Measurements from ENCODE around the gene KIR3DL2.
"Not testable (repeated sequence)": the region's sequence is repeated elsewhere in the genome, so short reads cannot be mapped to it uniquely, and the experiment has no call there.

KIR3DL2 gene

GRCh38 chr19:54873990-54874389 is 23.7 kb downstream of the KIR3DL2 start, which contains the start of gene FCAR:
FCAR (plus strand) TSS chr19:54874235; CDS start chr19:54874290, 55 bp downstream.
- DNase-seq, result no peak

- no peak for DNase-seq
Observed at GRCh38 chr19:54875506-54875905, 25.3 kb downstream of the KIR3DL2 start.

GRCh38 chr19:54877471-54877870 is 27.2 kb downstream of the KIR3DL2 start:
- no peak for DNase-seq

GRCh38 chr19:54881884-54882283 is 31.6 kb downstream of the KIR3DL2 start:
- DNase-seq, result no peak

GRCh38 chr19:54882758-54883157 is 32.5 kb downstream of the KIR3DL2 start:
- no peak for DNase-seq

- no peak for DNase-seq
Observed at GRCh38 chr19:54883228-54883627, 33.0 kb downstream of the KIR3DL2 start.

- no peak for DNase-seq
Observed at GRCh38 chr19:54888239-54888638, 38.0 kb downstream of the KIR3DL2 start.

GRCh38 chr19:54889566-54889965 is 39.3 kb downstream of the KIR3DL2 start:
- DNase-seq, result no peak

- no peak for DNase-seq
Observed at GRCh38 chr19:54893406-54893805, 43.2 kb downstream of the KIR3DL2 start.

- not testable (repeated sequence) for DNase-seq
Observed at GRCh38 chr19:54894106-54894505, 43.9 kb downstream of the KIR3DL2 start.

GRCh38 chr19:54896036-54896435 is 45.8 kb downstream of the KIR3DL2 start:
- DNase-seq, result no peak

GRCh38 chr19:54898685-54899084 is 48.4 kb downstream of the KIR3DL2 start:
- DNase-seq, result not testable (repeated sequence)

- not testable (repeated sequence) for DNase-seq
Observed at GRCh38 chr19:54899646-54900045, 49.4 kb downstream of the KIR3DL2 start.

GRCh38 chr19:54901153-54901552 is 50.9 kb downstream of the KIR3DL2 start:
- DNase-seq, result not testable (repeated sequence)

GRCh38 chr19:54902061-54902460 is 51.8 kb downstream of the KIR3DL2 start:
- DNase-seq, result no peak

GRCh38 chr19:54903303-54903702 is 53.1 kb downstream of the KIR3DL2 start:
- no peak for DNase-seq

- DNase-seq, result not testable (repeated sequence)
Observed at GRCh38 chr19:54904261-54904660, 54.0 kb downstream of the KIR3DL2 start.

- no peak for DNase-seq
Observed at GRCh38 chr19:54905421-54905802, 55.2 kb downstream of the KIR3DL2 start.

- DNase-seq, result no peak
Observed at GRCh38 chr19:54905803-54906511, 55.7 kb downstream of the KIR3DL2 start, which contains the start of gene NCR1. NCR1 (plus strand) TSS chr19:54906148; CDS start chr19:54906188, 40 bp downstream.

- no peak for DNase-seq
Observed at GRCh38 chr19:54906819-54907218, 56.6 kb downstream of the KIR3DL2 start.

- not testable (repeated sequence) for DNase-seq
Observed at GRCh38 chr19:54907899-54908298, 57.7 kb downstream of the KIR3DL2 start.

Measured in COR-L47 (cell line).